ENCODE measurements around the gene SLC48A1. TPM values are rescaled to one million over a fixed set of nuclear protein-coding genes. Genes with fewer than 3 reads are reported as not detected.

SLC48A1 gene
- total RNA-seq, 1 experiment from 2014 or later: 37.5 TPM

GRCh38 chr12:47824635-47825034 lies 51.6 kb downstream of the SLC48A1 start:
- Histone ChIP-seq H3K4me1 (peaks cover 45% of the 10 kb centered on the region), H3K27me3 (replicated peaks; ENCODE audit: control insufficient read depth, insufficient read depth, low read length) (no peaks in the 10 kb centered on the region), H3K36me3 (ENCODE audit: control insufficient read depth, insufficient read depth, low read length) (no peaks in the 10 kb centered on the region), H3K9me3 (no peaks in the 10 kb centered on the region), H3K4me3 (ENCODE audit: low read depth, low read length) (no peak overlapping the region)
- ChIA-PET POLR2A (no interaction called here), CTCF (interaction anchor here (1.0 kb wide), 1 partner anchor 14 kb away, joined by 4 read pairs; no protein-coding TSS in a partner anchor)
- no TSS peak for BruUV-seq (replicated peaks)
- Mint-ChIP-seq H3K27ac (ENCODE audit: unreplicated experiment) (peak overlapping the region; percentile 34), H3K9me3 (ENCODE audit: unreplicated experiment) (no peaks in the 10 kb centered on the region), H3K36me3 (ENCODE audit: insufficient read depth, unreplicated experiment) (peaks cover 12% of the 10 kb centered on the region), H3K4me3 (ENCODE audit: unreplicated experiment) (no peak overlapping the region), H3K27me3 (ENCODE audit: insufficient read depth, unreplicated experiment) (no peaks in the 10 kb centered on the region), H3K4me1 (ENCODE audit: low read depth, unreplicated experiment) (peaks cover 54% of the 10 kb centered on the region)
- intact Hi-C loops (cut with micrococcal nuclease; ENCODE audit: unreplicated experiment): no loop called here
- no peak for TF ChIP-seq CTCF (IDR thresholded peaks at IDR 0.05; ENCODE audit: insufficient read depth in 1 of 2, low read depth in 1 of 2, low read length in 1 of 2, severe bottlenecking in 1 of 2, unreplicated experiment in 1 of 2)
- DNase-seq: no peak

- Mint-ChIP-seq H3K36me3 (ENCODE audit: insufficient read depth, unreplicated experiment) (peaks cover 11% of the 10 kb centered on the region), H3K9me3 (ENCODE audit: unreplicated experiment) (no peaks in the 10 kb centered on the region), H3K4me1 (ENCODE audit: low read depth, unreplicated experiment) (peaks cover 54% of the 10 kb centered on the region), H3K27ac (ENCODE audit: unreplicated experiment) (peak overlapping the region; percentile 12), H3K27me3 (ENCODE audit: insufficient read depth, unreplicated experiment) (no peaks in the 10 kb centered on the region), H3K4me3 (ENCODE audit: unreplicated experiment) (no peak overlapping the region)
- H3K36me3 ChIP-seq (ENCODE audit: control insufficient read depth, insufficient read depth, low read length): no peaks in the 10 kb centered on the region
- no peak for TF ChIP-seq CTCF (IDR thresholded peaks at IDR 0.05; ENCODE audit: insufficient read depth in 1 of 2, low read depth in 1 of 2, low read length in 1 of 2, severe bottlenecking in 1 of 2, unreplicated experiment in 1 of 2)
- no TSS peak for BruUV-seq (replicated peaks)
- no peaks in the 10 kb centered on the region for H3K9me3 ChIP-seq
- intact Hi-C loops (cut with micrococcal nuclease; ENCODE audit: unreplicated experiment): no loop called here
- DNase-seq: no peak
- POLR2A ChIA-PET: no interaction called here
- no peak overlapping the region for H3K4me3 ChIP-seq (ENCODE audit: low read depth, low read length)
- CTCF ChIA-PET: no interaction called here
- peaks cover 45% of the 10 kb centered on the region for H3K4me1 ChIP-seq
- no peaks in the 10 kb centered on the region for H3K27me3 ChIP-seq (replicated peaks; ENCODE audit: control insufficient read depth, insufficient read depth, low read length)
Observed at GRCh38 chr12:47825173-47825639, 52.2 kb downstream of the SLC48A1 start.

- Histone ChIP-seq H3K27me3 (replicated peaks; ENCODE audit: control insufficient read depth, insufficient read depth, low read length) (no peaks in the 10 kb centered on the region), H3K9me3 (no peaks in the 10 kb centered on the region), H3K4me1 (peaks cover 20% of the 10 kb centered on the region), H3K36me3 (ENCODE audit: control insufficient read depth, insufficient read depth, low read length) (no peaks in the 10 kb centered on the region), H3K4me3 (ENCODE audit: low read depth, low read length) (no peak overlapping the region)
- Mint-ChIP-seq H3K27ac (ENCODE audit: unreplicated experiment) (no peak overlapping the region), H3K9me3 (ENCODE audit: unreplicated experiment) (no peaks in the 10 kb centered on the region), H3K36me3 (ENCODE audit: insufficient read depth, unreplicated experiment) (no peaks in the 10 kb centered on the region), H3K4me1 (ENCODE audit: low read depth, unreplicated experiment) (peaks cover 28% of the 10 kb centered on the region), H3K4me3 (ENCODE audit: unreplicated experiment) (no peak overlapping the region), H3K27me3 (ENCODE audit: insufficient read depth, unreplicated experiment) (no peaks in the 10 kb centered on the region)
- TF ChIP-seq CTCF (IDR thresholded peaks at IDR 0.05; ENCODE audit: insufficient read depth in 1 of 2, low read depth in 1 of 2, low read length in 1 of 2, severe bottlenecking in 1 of 2, unreplicated experiment in 1 of 2): no peak
- CTCF ChIA-PET: interaction anchor here (0.7 to 4.9 kb wide), 5 partner anchors 7 to 31 kb away, joined by 3 to 48 read pairs (median 4); no protein-coding TSS in a partner anchor
- POLR2A ChIA-PET: no interaction called here
- BruUV-seq (replicated peaks): no TSS peak
- intact Hi-C loops (cut with micrococcal nuclease; ENCODE audit: unreplicated experiment): no loop called here
- no peak for DNase-seq
Observed at GRCh38 chr12:47828008-47828975, 55.3 kb downstream of the SLC48A1 start.

Data from Caco-2 (cell line).